Right lobe of liver (tissue), 4 donors: ENCODE measurements around the gene GPR89B.

Experiments used
- CTCF ChIP-seq, 4 donors: fragments of 200-600 bp in 3 of 4; fragments of 450-650 bp in 1 of 4; IDR thresholded peaks; one replicate each; pipeline versions ENCODE4 v1.5.1 to v1.8.0; 2016 to 2022; ENCODE audit warnings: antibody characterized with exemption in 4 of 4, mild to moderate bottlenecking in 2 of 4
- POLR2A ChIP-seq: fragments of 450-650 bp; IDR thresholded peaks from one replicate; pipeline ENCODE4 v1.6.1; 2017; ENCODE audit warnings: antibody characterized with exemption, mild to moderate bottlenecking
- donor health status: DM: no; HTN: no; CAD: no.
- donor health status: DM: no; HTN: no; CAD: no.
- donor health status: DM: no; HTN: yes; CAD: no.

GRCh38 chr1:147897789-147898188 is 30.4 kb upstream of the GPR89B start:
- no peak for TF ChIP-seq CTCF (IDR thresholded peaks at IDR 0.05)
- TF ChIP-seq POLR2A, result no peak
